A549 treated with GW870086 at 1 μM for 4 hours (cell line): Measurements from ENCODE around the gene ZNF41. TPM values are rescaled to one million over a fixed set of nuclear protein-coding genes. Genes with fewer than 3 reads are reported as not detected.

ENCODE experiments used
- total RNA-seq: library from RNA; stranded (reverse); fragments of 200-300 nt; extraction: Qiagen RNA extraction; gene quantifications from 5 replicates; pipeline ENCODE4 v1.2.3, GENCODE V29; 2022; ENCODE audit warnings: low read depth

ZNF41 gene
- 2.9 to 4.5 TPM (median 3.7 TPM) in 5 replicates for total RNA-seq

GRCh38 chrX:47482512-47483305 lies at the start of gene ZNF41:
TSS of gene ZNF41 (minus strand) at chrX:47483222. CDS start at chrX:47467481, 15,741 bp downstream.

Other genes starting within 250 kb of the ZNF41 start
- gene ZNF157, start 112.6 kb downstream of the ZNF41 start, total RNA-seq, result 0.06 to 0.07 TPM (median 0.06 TPM) in 3 of 5 replicates, not detected in the others
- 42.9 to 60.7 TPM (median 57.8 TPM) in 5 replicates for gene ARAF, start 78.0 kb upstream of the ZNF41 start, total RNA-seq
- 264 to 288 TPM (median 272 TPM) in 5 replicates for gene TIMP1, start 99.2 kb upstream of the ZNF41 start, total RNA-seq
- gene SYN1, start 136.6 kb upstream of the ZNF41 start, total RNA-seq, result 0.08 to 0.36 TPM (median 0.19 TPM) in 5 replicates
- 0.20 to 1.0 TPM (median 0.31 TPM) in 5 replicates for gene CFP, start 146.7 kb upstream of the ZNF41 start, total RNA-seq
- 30.7 to 38.7 TPM (median 35.8 TPM) in 5 replicates for gene ELK1, start 167.3 kb upstream of the ZNF41 start, total RNA-seq
- 171 to 195 TPM (median 184 TPM) in 5 replicates for gene UXT, start 176.0 kb upstream of the ZNF41 start, total RNA-seq